H1 (cell line): ENCODE results near the gene EXOC2. TPM values are rescaled to one million over a fixed set of nuclear protein-coding genes. Genes with fewer than 3 reads are reported as not detected.

Experiments used
- CTCF ChIA-PET: fragments of 300-600 bp; sonication (Branson Sonifier 250); formaldehyde crosslinking; loops from one replicate; lab custom pipeline; 2021; ENCODE audit not compliant: partially characterized antibody; lab: Charles Lee
- POLR2A ChIA-PET: fragments of 300-600 bp; sonication (Branson Sonifier 250); formaldehyde crosslinking; loops from one replicate; lab custom pipeline; 2021; ENCODE audit warnings: inconsistent platforms; ENCODE audit not compliant: partially characterized antibody; lab: Charles Lee
- DNase-seq, 2 experiments: peaks; one replicate each; pipeline versions ENCODE4 v3.0.0 to v3.0.0-alpha.2; 2010 to 2022; ENCODE audit warnings: low spot score in 2 of 2, low read depth in 1 of 2, mixed read lengths in 1 of 2
- FAIRE-seq: peaks from 2 replicates; lab custom pipeline; 2011; peaks lifted over from hg19 to GRCh38; lab: Jason Lieb, UNC
- H2AFZ ChIP-seq: 2 replicates; pipeline ENCODE4 v1.8.1; 2012; ENCODE audit warnings: low read length, inconsistent platforms
- H2AK5ac ChIP-seq: 2 replicates; pipeline ENCODE4 v1.6.1; 2013; ENCODE audit warnings: low read depth, low read length
- H2BK120ac ChIP-seq: replicated peaks from 2 replicates; pipeline ENCODE3; 2013; ENCODE audit warnings: low read depth, low read length, inconsistent platforms
- H2BK12ac ChIP-seq: 2 replicates; pipeline ENCODE4 v1.6.1; 2013; ENCODE audit warnings: low read depth, low read length
- H2BK15ac ChIP-seq: 2 replicates; pipeline ENCODE4 v1.6.1; 2013; ENCODE audit warnings: low read length
- H2BK20ac ChIP-seq: 2 replicates; pipeline ENCODE4 v1.6.1; 2013; ENCODE audit warnings: low read length
- H2BK5ac ChIP-seq: 2 replicates; pipeline ENCODE4 v1.6.1; 2013; ENCODE audit warnings: low read depth, low read length
- H3K14ac ChIP-seq: 2 replicates; pipeline ENCODE4 v1.6.1; 2013; ENCODE audit warnings: inconsistent platforms; ENCODE audit not compliant: insufficient read length
- H3K18ac ChIP-seq: 2 replicates; pipeline ENCODE4 v1.6.1; 2013; ENCODE audit warnings: low read length; ENCODE audit errors: extremely low read depth
- H3K23ac ChIP-seq: 2 replicates; pipeline ENCODE4 v1.6.1; 2013; ENCODE audit warnings: inconsistent platforms; ENCODE audit not compliant: insufficient read length
- H3K23me2 ChIP-seq: 2 replicates; pipeline ENCODE4 v1.6.1; 2013; ENCODE audit warnings: low read depth, low read length
- H3K27ac ChIP-seq: 2 replicates; pipeline ENCODE4 v1.6.1; 2011; ENCODE audit warnings: low read depth, low read length, inconsistent platforms
- H3K27me3 ChIP-seq, 4 experiments: replicated peaks in 1 of 4; 1 replicate in 1 of 4; 2 replicates in 3 of 4; pipeline versions ENCODE4 v1.6.1 to v1.8.1; 2011 to 2013; ENCODE audit warnings: low read length in 3 of 4, mild to moderate bottlenecking in 3 of 4, inconsistent platforms in 2 of 4, mixed read lengths in 2 of 4, moderate library complexity in 1 of 4; ENCODE audit not compliant: control insufficient read depth in 3 of 4, insufficient read depth in 3 of 4; ENCODE audit errors: extremely low read depth in 1 of 4
- H3K36me3 ChIP-seq, 4 experiments: 2 replicates each; pipeline versions ENCODE4 v1.6.1 to v1.8.1; 2011 to 2013; ENCODE audit warnings: mild to moderate bottlenecking in 4 of 4, low read length in 3 of 4, moderate library complexity in 2 of 4, control low read depth in 1 of 4, inconsistent platforms in 1 of 4; ENCODE audit not compliant: insufficient read depth in 4 of 4, control insufficient read depth in 2 of 4
- H3K4ac ChIP-seq: replicated peaks from 2 replicates; pipeline ENCODE3; 2013; ENCODE audit warnings: low read length, low read depth, mixed read lengths, inconsistent platforms; ENCODE audit not compliant: insufficient read length
- H3K4me1 ChIP-seq, 4 experiments: replicated peaks in 1 of 4; 1 replicate in 1 of 4; 2 replicates in 3 of 4; pipeline versions ENCODE4 v1.6.1 to v1.8.1; 2011 to 2013; ENCODE audit warnings: low read length in 3 of 4, inconsistent platforms in 2 of 4, mixed read lengths in 1 of 4; ENCODE audit not compliant: insufficient read depth in 4 of 4, control insufficient read depth in 3 of 4
- H3K4me2 ChIP-seq, 2 experiments: 2 replicates each; pipeline versions ENCODE4 v1.6.1 to v1.8.1; 2011 to 2013; ENCODE audit warnings: low read depth in 2 of 2, low read length in 2 of 2, control low read depth in 1 of 2, inconsistent platforms in 1 of 2, mild to moderate bottlenecking in 1 of 2; ENCODE audit not compliant: insufficient read depth in 1 of 2
- H3K4me3 ChIP-seq, 4 experiments: fragments of 200-600, 300-600 bp in 1 of 4; sonication (generic), shearing (Covaris generic), sonication (Bioruptor Twin) in 1 of 4; 2 replicates each; pipeline versions ENCODE4 v1.5.1 to v1.8.1; 2011 to 2016; ENCODE audit warnings: low read length in 4 of 4, low read depth in 3 of 4, control low read depth in 2 of 4, inconsistent platforms in 2 of 4, mild to moderate bottlenecking in 2 of 4, mixed read lengths in 1 of 4, moderate library complexity in 1 of 4; ENCODE audit not compliant: insufficient read depth in 2 of 4; ENCODE audit errors: extremely low read depth in 1 of 4
- H3K56ac ChIP-seq: replicated peaks from 2 replicates; pipeline ENCODE3; 2013; ENCODE audit warnings: low read depth, mild to moderate bottlenecking, mixed read lengths, low read length, inconsistent platforms; ENCODE audit not compliant: insufficient read length
- H3K79me1 ChIP-seq: 2 replicates; pipeline ENCODE4 v1.6.1; 2013; ENCODE audit warnings: low read depth, low read length, control low read depth
- H3K79me2 ChIP-seq, 2 experiments: 2 replicates each; pipeline versions ENCODE4 v1.6.1 to v1.8.1; 2012 to 2013; ENCODE audit warnings: low read length in 2 of 2, mild to moderate bottlenecking in 2 of 2, inconsistent platforms in 1 of 2; ENCODE audit not compliant: insufficient read depth in 2 of 2, control insufficient read depth in 1 of 2
- H3K9ac ChIP-seq, 4 experiments: replicated peaks in 1 of 4; 1 replicate in 1 of 4; 2 replicates in 3 of 4; pipeline versions ENCODE4 v1.6.1 to v1.8.1; 2011 to 2013; ENCODE audit warnings: low read depth in 3 of 4, low read length in 3 of 4, control low read depth in 2 of 4, mild to moderate bottlenecking in 2 of 4, moderate library complexity in 2 of 4, inconsistent platforms in 1 of 4; ENCODE audit errors: extremely low read depth in 1 of 4
- H3K9me3 ChIP-seq, 2 experiments: 2 replicates each; pipeline versions ENCODE4 v1.6.1 to v1.8.1; 2012 to 2013; ENCODE audit warnings: mild to moderate bottlenecking in 2 of 2, moderate library complexity in 2 of 2, control low read depth in 1 of 2, inconsistent platforms in 1 of 2, low read depth in 1 of 2, low read length in 1 of 2, mixed read lengths in 1 of 2; ENCODE audit not compliant: insufficient read depth in 2 of 2
- H4K20me1 ChIP-seq, 2 experiments: replicated peaks in 1 of 2; 2 replicates each; pipeline versions ENCODE3 to v1.8.1; 2011 to 2013; ENCODE audit warnings: inconsistent platforms in 2 of 2, low read length in 2 of 2, mild to moderate bottlenecking in 1 of 2; ENCODE audit not compliant: insufficient read depth in 2 of 2, control insufficient read depth in 1 of 2
- H4K5ac ChIP-seq: 2 replicates; pipeline ENCODE4 v1.6.1; 2013; ENCODE audit warnings: low read length, low read depth, mixed read lengths, inconsistent platforms; ENCODE audit not compliant: insufficient read length
- H4K8ac ChIP-seq: 2 replicates; pipeline ENCODE4 v1.8.0; 2013; ENCODE audit warnings: mild to moderate bottlenecking, moderate library complexity, low read length, inconsistent platforms; ENCODE audit not compliant: insufficient read depth; ENCODE audit errors: extremely low read depth
- H4K91ac ChIP-seq: replicated peaks from 2 replicates; pipeline ENCODE3; 2013; ENCODE audit warnings: low read length, mixed read lengths, inconsistent platforms; ENCODE audit not compliant: insufficient read length
- BCL11A ChIP-seq, 2 experiments: IDR thresholded peaks; one replicate each; pipeline ENCODE4 v1.6.1; 2011; ENCODE audit warnings: low read depth in 2 of 2, low read length in 2 of 2, mild to moderate bottlenecking in 2 of 2
- EP300 ChIP-seq, 2 experiments: IDR thresholded peaks; 1 replicate in 1 of 2; 2 replicates in 1 of 2; pipeline ENCODE4 v1.6.1; 2011 to 2012; ENCODE audit warnings: low read depth in 2 of 2, low read length in 2 of 2, mild to moderate bottlenecking in 2 of 2, borderline replicate concordance in 1 of 2, inconsistent platforms in 1 of 2, moderate library complexity in 1 of 2
- HDAC2 ChIP-seq, 2 experiments: fragments of 300-600 bp in 1 of 2; sonication (generic) in 1 of 2; IDR thresholded peaks; 2 replicates each; pipeline ENCODE4 v1.6.1; 2011 to 2012; ENCODE audit warnings: low read depth in 2 of 2, low read length in 2 of 2, mild to moderate bottlenecking in 2 of 2, moderate library complexity in 2 of 2, borderline replicate concordance in 1 of 2, inconsistent platforms in 1 of 2
- HDAC6 ChIP-seq: IDR thresholded peaks from one replicate; pipeline ENCODE4 v1.7.1; 2012; ENCODE audit warnings: low read depth, mild to moderate bottlenecking, inconsistent platforms, low read length, moderate library complexity
- POLR2A ChIP-seq, 2 experiments: IDR thresholded peaks; 1 replicate in 1 of 2; 2 replicates in 1 of 2; pipeline ENCODE4 v1.6.1; 2011; ENCODE audit warnings: low read depth in 2 of 2, low read length in 2 of 2, mild to moderate bottlenecking in 2 of 2; ENCODE audit errors: control extremely low read depth in 1 of 2
- RBBP5 ChIP-seq: IDR thresholded peaks from 2 replicates; pipeline ENCODE4 v1.7.1; 2012; ENCODE audit warnings: low read depth, mild to moderate bottlenecking, inconsistent platforms, low read length, moderate library complexity, borderline replicate concordance
- RNF2 ChIP-seq: fragments of 200-900, 300-1000 bp; sonication (generic); IDR thresholded peaks from 2 replicates; pipeline ENCODE4 v1.7.1; 2016; ENCODE audit warnings: borderline replicate concordance, low read depth, mild to moderate bottlenecking, antibody characterized with exemption, low read length; ENCODE audit not compliant: poor library complexity, severe bottlenecking; ENCODE audit errors: missing control alignments
- TEAD4 ChIP-seq: IDR thresholded peaks from 2 replicates; pipeline ENCODE4 v1.6.1; 2012; ENCODE audit warnings: low read depth, low read length, inconsistent platforms, mixed read lengths
- whole genome bisulfite sequencing, 2 experiments: shearing (Covaris generic) in 1 of 2; methylation state at CpG; one replicate each; pipeline versions ENCODE4 v1.1.6 to v1.1.7; 2013 to 2015; ENCODE audit warnings: low lambda C conversion rate in 2 of 2, mixed read lengths in 2 of 2, inconsistent platforms in 1 of 2, low coverage in 1 of 2, missing lambda C conversion rate in 1 of 2; ENCODE audit not compliant: insufficient replicate concordance in 2 of 2, insufficient coverage in 1 of 2, insufficient read length in 1 of 2; ENCODE audit errors: extremely low coverage in 1 of 2, missing lambda C conversion rate in 1 of 2; 5-methylcytosine and 5-hydroxymethylcytosine counted together
- polyA plus RNA-seq, 7 experiments: library from polyadenylated mRNA; depleted of rRNA in 3 of 7; stranded (reverse) in 5 of 7; unstranded in 2 of 7; fragments of >200 nt in 5 of 7; fragments of 200-250 nt in 2 of 7; gene quantifications; 1 replicate in 5 of 7; 2 replicates in 1 of 7; 4 replicates in 1 of 7; pipeline versions ENCODE4 v1.2.1 to v1.2.3, GENCODE V29; 2011 to 2013; ENCODE audit warnings: missing spikeins in 2 of 7, mixed read lengths in 2 of 7
- total RNA-seq: library from RNA; stranded (reverse); fragmentation: NEBNext Ultra II Directional; extraction: Animal tissue kit (Norgen Biotek cat#: 25700); gene quantifications from 2 replicates; pipeline ENCODE4 v1.2.1, GENCODE V29; 2021

The EXOC2 gene
- total and polyA plus RNA-seq, 2 of the 8 experiments (the other 6 are each of a cell fraction or from before 2014, with no cell fraction given) = 25.5 to 44.4 TPM

DNA sequence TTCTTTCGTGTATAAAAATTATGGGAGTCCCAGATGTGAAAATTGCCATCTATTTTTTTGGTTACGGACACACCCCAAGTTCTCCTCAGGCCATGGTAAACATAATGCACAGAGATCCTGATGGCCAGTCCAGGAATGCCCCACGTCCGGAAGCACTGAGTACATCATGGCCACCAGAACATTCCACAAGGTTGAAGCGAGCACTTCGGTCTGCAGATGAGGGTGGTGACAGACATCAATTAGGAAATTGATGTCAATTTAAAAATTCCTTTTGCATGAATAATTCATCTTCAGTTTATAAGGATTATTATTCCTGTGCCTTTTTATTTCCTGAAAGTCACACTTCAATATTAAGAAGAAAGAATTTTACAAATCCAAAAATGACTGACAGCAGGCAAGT is 13.2 kb upstream of the EXOC2 start:
- WGBS, 2 experiments = 83% methylated on average over 6 of the region's 6 CpGs; no CpG with 5 or more reads in 1 of the 2 experiments
- no peak for FAIRE-seq
- H3K56ac ChIP-seq = no peak overlapping the region

More for the DNA sequence above, 13.2 kb upstream of the EXOC2 start:
- no peak overlapping the region for H2BK20ac ChIP-seq
- H3K4me2 ChIP-seq = no peak overlapping the region
- no peak for TF ChIP-seq HDAC6
- TF ChIP-seq RNF2 = no peak
- TF ChIP-seq EP300 (IDR thresholded peaks at IDR 0.05; ENCODE audit: borderline replicate concordance in 1 of 2, low read depth in 2 of 2, low read length in 2 of 2) = no peak
- TF ChIP-seq TEAD4 = no peak
- TF ChIP-seq HDAC2 (IDR thresholded peaks at IDR 0.05; ENCODE audit: borderline replicate concordance in 1 of 2, low read depth in 2 of 2, low read length in 2 of 2) = no peak
- TF ChIP-seq RBBP5 = no peak
- no peak for TF ChIP-seq POLR2A (IDR thresholded peaks at IDR 0.05; ENCODE audit: control extremely low read depth in 1 of 2, low read depth in 2 of 2, low read length in 2 of 2)
- no peak for TF ChIP-seq BCL11A (IDR thresholded peaks at IDR 0.05; ENCODE audit: low read depth in 2 of 2, low read length in 2 of 2)
- no peak overlapping the region for H2BK5ac ChIP-seq
- H3K4me1 ChIP-seq = peaks cover 5 to 23% (median 13%) of the 10 kb centered on the region in 4 experiments
- no peak overlapping the region for H3K14ac ChIP-seq
- H3K4me3 ChIP-seq = no peak overlapping the region
- no peak overlapping the region for H3K4ac ChIP-seq
- no peak overlapping the region for H4K91ac ChIP-seq
- no peak overlapping the region for H3K27ac ChIP-seq
- peaks cover 0 to 4% of the 10 kb centered on the region in 2 experiments for H4K20me1 ChIP-seq
- no peak overlapping the region for H2AK5ac ChIP-seq
- H2AFZ ChIP-seq = no peak overlapping the region
- H3K9ac ChIP-seq = no peak overlapping the region
- no peak for DNase-seq
- no peaks in the 10 kb centered on the region for H3K9me3 ChIP-seq
- H3K23me2 ChIP-seq = peaks cover 10% of the 10 kb centered on the region
- no peaks in the 10 kb centered on the region for H3K79me1 ChIP-seq
- no peak overlapping the region for H3K18ac ChIP-seq
- no peak overlapping the region for H4K8ac ChIP-seq
- no peak overlapping the region for H2BK120ac ChIP-seq
- ChIA-PET CTCF (interaction anchor here (0.8 to 2.2 kb wide), 4 partner anchors 11 to 88 kb away, joined by 3 to 5 read pairs (median 3); partner anchors contain the start of gene EXOC2), POLR2A (interaction anchor here (0.7 to 1.4 kb wide), 3 partner anchors 9 to 60 kb away, joined by 3 to 5 read pairs (median 3); no protein-coding TSS in a partner anchor)
- no peak overlapping the region for H2BK12ac ChIP-seq
- H3K23ac ChIP-seq = no peak overlapping the region
- no peak overlapping the region for H4K5ac ChIP-seq
- no peak overlapping the region for H2BK15ac ChIP-seq
- no peaks in the 10 kb centered on the region for H3K36me3 ChIP-seq
- H3K79me2 ChIP-seq = no peaks in the 10 kb centered on the region
- peaks cover 0 to 2% (median 0%) of the 10 kb centered on the region in 4 experiments; a peak in 3 of 7 replicates for H3K27me3 ChIP-seq
